ENCODE measurements around the gene ZC3H18. TPM values are rescaled to one million over a fixed set of nuclear protein-coding genes. Genes with fewer than 3 reads are reported as not detected.

ZC3H18 gene
- total RNA-seq: 10 to 100 TPM; 71.7 to 74.8 TPM

GRCh38 chr16:88569985-88570690, at the start of gene ZC3H18:
Gene ZC3H18, plus strand, starts transcription at chr16:88570403. Its CDS starts 6,721 bp downstream, at chr16:88577124.

GRCh38 chr16:88638323-88639230, 68.4 kb downstream of the ZC3H18 start, which contains the start of gene IL17C:
Gene IL17C, plus strand, starts transcription at chr16:88638572. Its CDS starts 70 bp downstream, at chr16:88638642.

GRCh38 chr16:88650749-88651275, 80.6 kb downstream of the ZC3H18 start, which contains the start of gene CYBA:
Gene CYBA, minus strand, starts transcription at chr16:88651053. Its CDS starts 40 bp downstream, at chr16:88651013.

GRCh38 chr16:88662843-88663606, 92.8 kb downstream of the ZC3H18 start, which contains the start of gene MVD:
Gene MVD, minus strand, starts transcription at chr16:88663091. Its CDS starts 11 bp downstream, at chr16:88663080.

Other genes starting within 250 kb of the ZC3H18 start
- gene ZNF469, start 187.4 kb upstream of the ZC3H18 start, total RNA-seq: under 1 TPM; 0.35 to 0.51 TPM
- 10 to 100 TPM; 11.0 to 12.8 TPM for gene ZFPM1, start 117.1 kb upstream of the ZC3H18 start, total RNA-seq
- gene IL17C, start 68.2 kb downstream of the ZC3H18 start, total RNA-seq: under 1 TPM in 1 of 2 experiments, not detected in 1; 0.25 TPM
- 100 to 1,000 TPM; 543 to 556 TPM for gene CYBA, start 80.7 kb downstream of the ZC3H18 start, total RNA-seq
- gene MVD, start 92.7 kb downstream of the ZC3H18 start, total RNA-seq: 100 to 1,000 TPM; 111 to 114 TPM
- gene SNAI3, start 116.1 kb downstream of the ZC3H18 start, total RNA-seq: 10 to 100 TPM; 24.8 to 24.9 TPM
- gene RNF166, start 136.0 kb downstream of the ZC3H18 start, total RNA-seq: 100 to 1,000 TPM; 182 to 187 TPM
- gene CTU2, start 136.1 kb downstream of the ZC3H18 start, total RNA-seq: 10 to 100 TPM; 20.4 to 23.7 TPM
- gene PIEZO1, start 214.8 kb downstream of the ZC3H18 start, total RNA-seq: 100 to 1,000 TPM; 270 to 271 TPM
- gene CDT1, start 233.4 kb downstream of the ZC3H18 start, total RNA-seq: 100 to 1,000 TPM; 104 to 107 TPM
- 100 to 1,000 TPM; 176 TPM for gene APRT, start 241.5 kb downstream of the ZC3H18 start, total RNA-seq